ENCODE data around the gene XYLB. TPM values are rescaled to one million over a fixed set of nuclear protein-coding genes. Genes with fewer than 3 reads are reported as not detected.
"Not testable (repeated sequence)": the region's sequence is repeated elsewhere in the genome, so short reads cannot be mapped to it uniquely, and the experiment has no call there.

XYLB gene
- total RNA-seq: 8.1 TPM
- polyA plus RNA-seq: 2.2 TPM

- WGBS: 1% methylated on average over 85 of the region's 85 CpGs
- H3K27ac ChIP-seq (ENCODE audit: low read depth): no peak within 1 kb of the TSS
These were observed at the start of gene XYLB for GRCh38 chr3:38346587-38347410. XYLB (plus strand) TSS chr3:38346785; CDS start chr3:38346869, 84 bp downstream.

GRCh38 chr3:38297053-38297452 lies 49.5 kb upstream of the XYLB start:
- DNase-seq (ENCODE audit: extremely low spot score); H3K4me1 ChIP-seq (ENCODE audit: insufficient read depth); H3K36me3 ChIP-seq (ENCODE audit: insufficient read depth); H3K4me3 ChIP-seq (ENCODE audit: low read depth, low read length); H3K27ac ChIP-seq (ENCODE audit: low read depth): not testable (repeated sequence)
- 67% methylated on average over 4 of the region's 4 CpGs for WGBS

More at GRCh38 chr3:38346587-38347410, at the start of gene XYLB:
- DNase-seq (ENCODE audit: extremely low spot score): peak; percentile 35
- Histone ChIP-seq H3K4me1 (ENCODE audit: insufficient read depth) (no peaks in the 10 kb centered on the region), H3K4me3 (ENCODE audit: low read depth, low read length) (peak within 1 kb of the TSS; percentile 68), H3K36me3 (ENCODE audit: insufficient read depth) (no peaks in the 10 kb centered on the region)

GRCh38 chr3:38297537-38297936 lies 49.0 kb upstream of the XYLB start:
- H3K4me1 ChIP-seq (ENCODE audit: insufficient read depth): no peaks in the 10 kb centered on the region
- no peaks in the 10 kb centered on the region for H3K36me3 ChIP-seq (ENCODE audit: insufficient read depth)
- H3K4me3 ChIP-seq (ENCODE audit: low read depth, low read length): no peak overlapping the region
- H3K27ac ChIP-seq (ENCODE audit: low read depth): no peak overlapping the region
- DNase-seq (ENCODE audit: extremely low spot score): no peak

GRCh38 chr3:38297947-38298711 lies 48.5 kb upstream of the XYLB start:
- H3K4me1 ChIP-seq (ENCODE audit: insufficient read depth): no peaks in the 10 kb centered on the region
- H3K4me3 ChIP-seq (ENCODE audit: low read depth, low read length): no peak overlapping the region
- no peaks in the 10 kb centered on the region for H3K36me3 ChIP-seq (ENCODE audit: insufficient read depth)
- no peak for DNase-seq (ENCODE audit: extremely low spot score)
- 82% methylated on average over 5 of the region's 5 CpGs for WGBS
- H3K27ac ChIP-seq (ENCODE audit: low read depth): no peak overlapping the region

DNA sequence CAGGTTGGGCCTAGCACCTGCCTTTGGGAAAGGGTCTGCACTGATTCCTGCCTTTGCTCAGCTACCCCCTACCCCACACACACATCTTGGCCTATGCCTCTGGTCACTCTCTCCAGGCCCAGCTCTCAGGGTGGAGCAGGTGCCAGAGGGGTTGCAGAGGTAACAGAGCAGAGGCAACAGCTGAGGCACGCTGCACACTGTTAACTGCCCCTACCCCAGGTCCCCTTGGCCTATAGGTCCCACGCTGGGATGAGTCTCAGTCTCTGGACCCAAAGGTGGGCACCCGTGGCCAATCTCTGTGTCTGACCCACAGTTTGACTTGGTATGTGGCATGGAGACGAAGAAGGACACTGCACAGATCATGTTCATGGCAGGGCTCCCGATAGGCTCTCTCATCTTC lies 39.6 kb upstream of the XYLB start:
- no peak for DNase-seq (ENCODE audit: extremely low spot score)
- Histone ChIP-seq H3K36me3 (ENCODE audit: insufficient read depth) (no peaks in the 10 kb centered on the region), H3K4me3 (ENCODE audit: low read depth, low read length) (no peak overlapping the region), H3K27ac (ENCODE audit: low read depth) (no peak overlapping the region), H3K4me1 (ENCODE audit: insufficient read depth) (no peaks in the 10 kb centered on the region)
- 91% methylated on average over 5 of the region's 5 CpGs for WGBS

DNA sequence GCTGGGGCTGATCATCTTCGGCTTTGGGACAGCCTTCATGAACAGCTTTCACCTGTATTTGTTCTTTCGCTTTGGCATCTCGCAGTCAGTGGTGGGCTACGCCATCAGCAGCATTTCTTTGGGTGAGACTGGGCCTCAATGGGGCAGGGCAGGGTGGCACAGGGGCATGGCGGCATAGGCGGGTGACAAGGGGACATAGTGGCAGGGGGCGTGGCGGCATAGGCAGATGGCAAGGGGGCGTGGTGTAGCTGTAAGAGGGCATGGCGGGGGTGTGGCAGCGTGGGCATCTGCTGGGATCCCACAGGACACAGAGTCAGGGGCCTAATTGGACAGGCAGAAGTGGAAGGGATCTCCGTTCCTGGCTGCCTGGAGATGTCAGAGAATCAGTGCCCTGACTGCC lies 39.0 kb upstream of the XYLB start:
- 95% methylated on average over 12 of the region's 12 CpGs for WGBS
- Histone ChIP-seq H3K4me1 (ENCODE audit: insufficient read depth) (no peaks in the 10 kb centered on the region), H3K4me3 (ENCODE audit: low read depth, low read length) (no peak overlapping the region), H3K27ac (ENCODE audit: low read depth) (no peak overlapping the region), H3K36me3 (ENCODE audit: insufficient read depth) (no peaks in the 10 kb centered on the region)
- no peak for DNase-seq (ENCODE audit: extremely low spot score)

DNA sequence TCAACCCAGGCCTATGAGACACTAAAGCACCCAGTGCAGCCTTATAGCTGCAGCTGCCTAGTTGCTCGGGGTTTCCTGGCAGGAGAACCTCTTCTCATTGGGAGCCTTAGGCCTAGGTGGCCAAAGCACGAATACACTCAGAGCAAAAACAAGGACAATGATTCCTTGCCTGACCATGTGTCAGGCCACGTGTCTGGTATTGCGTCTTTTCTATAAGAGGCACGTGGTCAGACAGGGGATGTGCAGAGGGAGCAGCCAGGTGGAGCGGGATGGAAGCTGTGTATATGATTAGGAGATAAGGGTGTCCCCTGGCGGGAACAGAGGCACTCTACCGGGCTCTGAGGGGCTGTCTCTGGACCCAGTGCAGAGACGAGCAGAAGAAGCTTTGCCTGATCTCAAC lies 38.1 kb upstream of the XYLB start:
- DNase-seq (ENCODE audit: extremely low spot score): no peak
- 80% methylated on average over 9 of the region's 9 CpGs for WGBS
- no peaks in the 10 kb centered on the region for H3K4me1 ChIP-seq (ENCODE audit: insufficient read depth)
- H3K36me3 ChIP-seq (ENCODE audit: insufficient read depth): no peaks in the 10 kb centered on the region
- H3K4me3 ChIP-seq (ENCODE audit: low read depth, low read length): no peak overlapping the region
- H3K27ac ChIP-seq (ENCODE audit: low read depth): no peak overlapping the region

DNA sequence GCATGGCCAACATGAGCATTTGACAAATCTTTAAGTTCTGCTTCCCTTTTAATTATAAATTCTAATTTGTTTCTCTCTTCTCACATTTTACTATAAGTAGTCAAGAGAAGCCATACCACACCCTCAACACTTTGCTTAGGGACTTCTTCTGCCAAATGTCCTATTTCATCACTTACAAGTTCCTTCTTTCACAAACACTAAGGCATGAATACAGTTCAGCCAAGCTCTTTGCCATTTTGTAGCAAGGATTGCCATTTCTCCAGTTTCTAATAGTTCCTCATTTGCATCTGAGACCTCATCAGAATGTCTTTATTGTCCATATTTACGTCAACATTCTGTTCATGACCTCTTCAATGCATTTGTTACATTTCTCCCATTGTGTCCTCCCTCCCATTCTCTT lies 35.1 kb upstream of the XYLB start:
- H3K4me3 ChIP-seq (ENCODE audit: low read depth, low read length): no peak overlapping the region
- WGBS: 89% methylated on average over 1 of the region's 1 CpG
- DNase-seq (ENCODE audit: extremely low spot score): no peak
- no peaks in the 10 kb centered on the region for H3K36me3 ChIP-seq (ENCODE audit: insufficient read depth)
- no peaks in the 10 kb centered on the region for H3K4me1 ChIP-seq (ENCODE audit: insufficient read depth)
- H3K27ac ChIP-seq (ENCODE audit: low read depth): no peak overlapping the region

DNA sequence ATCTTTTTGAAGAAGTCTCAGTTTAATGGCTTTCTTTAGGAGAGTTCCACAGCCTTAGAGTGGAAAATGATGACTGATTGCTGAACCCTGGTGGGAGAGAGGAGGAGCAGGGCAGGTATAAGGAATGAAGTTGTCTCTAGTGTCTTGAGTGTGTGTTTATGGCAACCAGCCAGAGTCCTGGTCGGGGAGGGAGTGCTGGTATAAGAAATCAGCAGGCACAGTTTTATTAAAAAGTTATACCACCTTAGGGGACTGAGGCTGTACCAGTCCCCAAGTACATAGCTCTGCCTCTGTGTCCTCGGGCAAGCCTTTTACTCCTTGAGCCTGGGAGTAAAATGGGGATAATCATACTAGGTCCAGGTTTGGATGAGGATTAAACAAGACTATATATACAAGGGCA lies 34.6 kb upstream of the XYLB start:
- Histone ChIP-seq H3K4me3 (ENCODE audit: low read depth, low read length) (no peak overlapping the region), H3K4me1 (ENCODE audit: insufficient read depth) (no peaks in the 10 kb centered on the region), H3K36me3 (ENCODE audit: insufficient read depth) (no peaks in the 10 kb centered on the region), H3K27ac (ENCODE audit: low read depth) (no peak overlapping the region)
- WGBS: 65% methylated on average over 2 of the region's 2 CpGs
- DNase-seq (ENCODE audit: extremely low spot score): no peak

- DNase-seq (ENCODE audit: extremely low spot score): no peak
- Histone ChIP-seq H3K27ac (ENCODE audit: low read depth) (no peak overlapping the region), H3K36me3 (ENCODE audit: insufficient read depth) (no peaks in the 10 kb centered on the region), H3K4me3 (ENCODE audit: low read depth, low read length) (no peak overlapping the region), H3K4me1 (ENCODE audit: insufficient read depth) (no peaks in the 10 kb centered on the region)
- whole genome bisulfite sequencing: 91% methylated on average over 3 of the region's 3 CpGs
These were observed 34.2 kb upstream of the XYLB start for GRCh38 chr3:38312356-38312755.

DNA sequence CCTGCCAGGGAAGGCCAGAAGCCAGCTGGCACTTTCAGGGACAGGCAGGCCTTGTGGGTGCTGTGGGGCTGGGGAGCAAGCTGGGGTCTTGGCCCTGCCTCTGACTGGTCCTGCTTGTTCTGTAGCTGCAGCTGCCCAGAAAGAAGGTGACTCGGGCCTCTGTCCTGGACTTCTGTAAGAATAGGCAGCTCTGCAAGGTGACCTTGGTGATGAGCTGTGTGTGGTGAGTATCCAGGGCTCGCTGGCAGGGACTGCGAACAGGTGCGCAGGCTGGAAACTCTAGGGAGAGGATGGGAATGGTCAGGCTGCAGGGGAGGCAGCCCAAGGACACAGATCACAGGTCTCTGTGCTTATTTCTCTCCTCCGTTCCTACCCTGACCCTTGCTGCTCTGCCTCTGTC lies 33.3 kb upstream of the XYLB start:
- DNase-seq (ENCODE audit: extremely low spot score): no peak
- Histone ChIP-seq H3K4me1 (ENCODE audit: insufficient read depth) (no peaks in the 10 kb centered on the region), H3K27ac (ENCODE audit: low read depth) (no peak overlapping the region), H3K4me3 (ENCODE audit: low read depth, low read length) (no peak overlapping the region), H3K36me3 (ENCODE audit: insufficient read depth) (no peaks in the 10 kb centered on the region)
- WGBS: 92% methylated on average over 5 of the region's 5 CpGs

GRCh38 chr3:38313695-38314094 lies 32.9 kb upstream of the XYLB start:
- Histone ChIP-seq H3K36me3 (ENCODE audit: insufficient read depth) (no peaks in the 10 kb centered on the region), H3K4me1 (ENCODE audit: insufficient read depth) (no peaks in the 10 kb centered on the region), H3K27ac (ENCODE audit: low read depth) (no peak overlapping the region), H3K4me3 (ENCODE audit: low read depth, low read length) (no peak overlapping the region)
- no peak for DNase-seq (ENCODE audit: extremely low spot score)
- WGBS: 76% methylated on average over 11 of the region's 11 CpGs

DNA sequence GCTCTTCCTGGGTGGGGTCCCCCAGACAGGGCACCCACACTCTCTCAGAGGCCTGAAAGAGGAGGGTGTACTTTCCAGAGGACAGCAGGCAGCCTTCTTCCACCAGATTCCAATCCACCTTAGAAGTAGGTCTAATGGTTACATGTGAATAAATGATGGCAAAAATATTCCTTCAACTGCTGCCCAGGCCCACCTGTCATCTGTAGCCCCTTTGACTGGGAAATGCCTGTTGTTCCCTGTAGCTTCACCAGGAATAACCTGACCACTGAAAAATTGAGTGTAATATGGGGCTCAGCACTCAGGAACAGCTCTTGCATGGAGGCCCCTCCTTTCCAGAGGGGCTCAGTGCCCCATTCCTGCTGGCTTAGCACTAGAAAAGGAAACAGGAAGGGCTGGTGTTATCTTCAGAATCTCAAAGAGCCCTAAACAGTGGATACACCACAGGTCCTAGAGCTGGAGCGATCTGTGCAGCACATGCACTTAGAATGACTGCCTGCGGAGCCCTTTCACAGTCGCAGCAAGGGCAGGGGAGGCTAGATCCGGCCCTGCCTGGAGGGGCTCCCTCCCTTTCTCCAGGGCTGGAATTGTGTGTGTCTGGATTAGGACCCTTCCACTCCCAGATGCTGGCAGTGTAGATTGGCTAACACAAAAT lies 32.3 kb upstream of the XYLB start:
- Histone ChIP-seq H3K4me3 (ENCODE audit: low read depth, low read length) (no peak overlapping the region), H3K36me3 (ENCODE audit: insufficient read depth) (no peaks in the 10 kb centered on the region), H3K27ac (ENCODE audit: low read depth) (no peak overlapping the region), H3K4me1 (ENCODE audit: insufficient read depth) (no peaks in the 10 kb centered on the region)
- DNase-seq (ENCODE audit: extremely low spot score): no peak
- WGBS: 31% methylated on average over 4 of the region's 4 CpGs
